Esophagus mucosa (tissue), 1 donor: Measurements from ENCODE around the gene MRPS26. TPM values are rescaled to one million over a fixed set of nuclear protein-coding genes. Genes with fewer than 3 reads are reported as not detected.
"Not testable (repeated sequence)": the region's sequence is repeated elsewhere in the genome, so short reads cannot be mapped to it uniquely, and the experiment has no call there.

ENCODE experiments used
- ATAC-seq: fragments of 200-7000 bp; cut with Tn5 transposase; one replicate; pipeline ENCODE4 v1.9.1; 2020
- total RNA-seq: library from RNA; stranded (reverse); gene quantifications from one replicate; pipeline ENCODE4 v1.2.4, GENCODE V29; 2023
- donor health status: DM: yes; HTN: yes; CAD: no.

Gene MRPS26
- total RNA-seq, 1 donor from 2014 or later: 36.5 TPM

DNA sequence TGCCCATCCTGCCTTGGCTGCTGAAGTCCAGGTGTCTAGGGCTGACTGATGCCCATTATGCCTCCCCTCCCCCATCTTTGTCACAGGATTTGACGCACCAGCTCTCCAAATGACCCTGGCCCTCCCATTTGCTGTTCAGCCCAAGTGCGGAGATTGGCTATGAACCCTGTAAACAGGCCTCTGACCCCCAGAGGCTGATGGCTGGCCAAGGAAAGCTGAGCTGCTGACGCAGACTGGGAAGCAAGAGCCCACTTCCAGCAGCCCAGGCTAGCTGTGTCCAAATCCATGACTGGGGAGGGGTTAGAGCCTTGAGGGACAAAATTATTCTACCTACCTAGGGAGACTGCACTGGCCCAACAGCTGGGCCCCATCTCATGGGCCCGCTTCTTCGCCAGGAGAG is 3.2 kb upstream of the MRPS26 start:
- no peak for ATAC-seq

DNA sequence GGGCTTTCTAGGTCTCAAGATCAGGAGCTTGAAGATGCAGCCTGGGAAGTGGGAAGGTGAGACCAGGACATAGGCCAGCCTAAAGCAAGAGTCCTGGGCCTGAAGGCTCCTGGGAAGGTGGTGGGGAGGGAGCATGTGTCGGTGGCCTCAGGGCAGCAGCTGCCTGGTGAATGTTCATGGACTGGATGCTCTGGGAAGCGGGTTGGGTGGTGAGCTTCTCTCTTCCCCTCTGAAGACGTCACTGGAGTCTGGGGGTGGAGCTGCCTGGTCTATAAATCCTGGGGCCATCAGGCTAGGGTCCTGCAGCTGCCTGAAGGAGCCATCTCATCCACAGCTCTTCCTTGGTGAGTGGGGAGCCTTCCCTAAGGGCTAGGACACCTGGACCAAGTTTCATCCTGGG is 2.5 kb upstream of the MRPS26 start, which contains the start of gene GNRH2:
GNRH2 (plus strand) TSS at position 301 of the 400 bp plus-strand sequence. CDS start 793 bp downstream, outside the sequence.
- ATAC-seq: no peak

DNA sequence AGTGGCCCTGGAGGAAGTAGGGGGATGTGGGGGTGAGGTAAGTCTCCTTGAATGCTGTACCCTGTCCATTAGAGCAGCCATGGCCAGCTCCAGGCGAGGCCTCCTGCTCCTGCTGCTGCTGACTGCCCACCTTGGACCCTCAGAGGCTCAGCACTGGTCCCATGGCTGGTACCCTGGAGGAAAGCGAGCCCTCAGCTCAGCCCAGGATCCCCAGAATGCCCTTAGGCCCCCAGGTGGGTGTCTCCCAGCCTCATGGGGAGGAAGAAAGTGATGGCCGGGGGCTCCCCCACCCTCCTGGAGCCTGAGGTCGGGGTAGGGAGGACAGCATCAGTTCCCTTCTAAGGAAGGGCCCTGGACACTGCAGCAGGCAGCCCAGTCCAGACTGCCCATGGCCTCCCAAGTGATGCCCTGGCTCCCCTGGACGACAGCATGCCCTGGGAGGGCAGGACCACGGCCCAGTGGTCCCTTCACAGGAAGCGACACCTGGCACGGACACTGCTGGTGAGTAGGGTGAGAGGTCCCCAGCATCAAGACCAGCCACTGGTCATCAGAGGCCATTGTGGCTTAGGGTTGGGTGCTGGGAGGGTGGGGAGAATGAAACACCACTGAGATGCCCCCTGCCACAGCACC is 1.4 kb upstream of the MRPS26 start:
- no peak for ATAC-seq

DNA sequence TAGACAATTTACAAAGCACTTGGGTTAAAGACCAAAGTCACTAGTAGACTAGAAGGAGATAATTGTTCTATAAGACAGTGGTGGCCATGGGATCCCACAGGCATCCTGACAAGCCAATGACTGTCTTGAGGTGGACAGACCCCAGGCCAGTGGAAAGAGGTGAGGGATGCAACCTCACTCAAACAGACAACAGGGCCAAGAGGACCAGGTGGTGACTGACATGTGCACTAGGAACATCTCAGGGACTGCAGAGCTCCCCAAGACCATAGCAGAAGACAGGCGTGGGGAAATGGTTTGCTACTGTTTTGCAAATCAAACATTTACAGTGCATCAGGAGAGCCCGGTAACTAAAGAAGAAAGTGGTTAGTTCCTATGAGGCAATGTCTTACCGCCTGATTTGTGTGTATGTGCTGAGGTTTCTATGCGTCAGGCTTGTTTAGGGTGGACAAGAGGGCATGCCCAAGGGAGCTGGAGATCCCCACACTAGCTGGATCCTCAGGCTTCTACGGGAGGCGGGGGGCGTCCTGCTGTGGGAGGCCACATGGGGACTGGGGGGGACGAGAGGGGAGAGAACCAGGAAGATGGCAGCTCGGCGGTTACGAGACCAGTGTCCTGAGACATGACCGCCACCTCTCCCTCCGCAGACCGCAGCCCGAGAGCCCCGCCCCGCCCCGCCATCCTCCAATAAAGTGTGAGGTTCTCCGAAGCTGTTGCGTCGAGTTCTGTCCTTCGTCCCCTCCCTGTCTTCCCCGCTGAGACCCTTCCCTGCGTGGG is 623 bp upstream of the MRPS26 start:
- ATAC-seq: peak; percentile 49

GRCh38 chr20:3046677-3047462 is 1.0 kb downstream of the MRPS26 start:
- peak; percentile 20 for ATAC-seq

DNA sequence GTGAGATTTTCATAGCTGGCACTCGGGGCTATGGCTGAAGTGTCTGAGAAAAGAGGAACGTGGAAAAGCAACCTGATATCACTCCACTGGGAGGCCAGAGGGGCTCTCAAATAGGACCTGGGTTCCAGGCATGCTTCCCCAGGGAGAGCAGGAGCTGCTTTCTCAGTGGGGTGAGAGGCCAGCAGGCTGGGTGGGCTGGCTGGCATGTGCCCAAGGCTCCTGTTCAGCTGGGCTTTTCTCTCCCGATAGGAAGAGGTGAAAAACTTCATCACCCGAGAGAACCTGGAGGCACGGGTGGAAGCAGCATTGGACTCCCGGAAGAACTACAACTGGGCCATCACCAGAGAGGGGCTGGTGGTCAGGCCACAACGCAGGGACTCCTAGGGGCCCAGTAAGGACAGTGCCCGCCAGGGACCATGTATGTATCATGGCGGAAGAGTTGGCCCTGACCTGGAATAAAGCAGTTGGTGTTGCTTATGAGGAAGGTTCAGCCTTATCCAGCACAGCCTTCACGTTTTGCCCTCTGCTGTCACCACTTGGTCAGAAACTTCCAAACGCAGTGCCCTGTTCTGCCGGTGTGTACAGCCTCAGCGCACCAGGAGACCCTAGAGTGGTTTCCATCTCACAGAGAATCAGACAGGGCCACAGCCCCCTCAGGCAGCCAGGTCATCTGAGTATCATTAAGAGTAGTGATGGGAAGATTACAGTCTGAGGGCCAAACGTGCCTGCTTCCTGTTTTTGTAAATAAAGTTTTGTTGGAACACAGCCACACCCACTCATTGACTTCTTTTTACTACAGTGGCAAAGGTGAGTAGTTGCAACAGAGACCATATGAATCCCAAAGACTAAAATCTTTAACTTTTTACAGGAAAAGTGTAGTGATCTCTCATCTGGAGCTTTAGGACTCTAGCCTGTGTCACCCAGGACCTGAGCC is 1.9 kb downstream of the MRPS26 start:
- ATAC-seq: no peak

GRCh38 chr20:3051385-3052019 is 5.7 kb downstream of the MRPS26 start:
- no peak for ATAC-seq

GRCh38 chr20:3059489-3059888 is 13.6 kb downstream of the MRPS26 start:
- ATAC-seq: peak; percentile 23

DNA sequence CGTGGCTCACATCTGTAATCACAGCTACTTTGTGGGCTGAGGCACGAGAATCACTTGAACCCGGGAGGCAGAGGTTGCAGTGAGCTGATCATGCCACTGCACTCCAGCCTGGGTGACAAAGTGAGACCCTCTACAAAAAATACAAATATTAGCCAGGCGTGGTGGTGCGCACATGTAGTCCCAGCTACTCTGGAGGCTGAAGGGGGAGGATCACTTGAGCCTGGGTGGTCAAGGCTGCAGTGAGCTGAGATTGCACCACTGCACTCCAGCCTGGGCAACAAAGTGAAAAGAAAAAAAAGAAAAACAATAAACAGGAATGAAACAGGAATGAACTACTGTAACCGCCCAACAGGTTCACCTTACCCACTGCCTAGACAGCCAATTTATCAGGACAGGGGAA is 18.3 kb downstream of the MRPS26 start:
- not testable (repeated sequence) for ATAC-seq

- ATAC-seq: no peak
Measured at GRCh38 chr20:3067139-3068014, 21.5 kb downstream of the MRPS26 start.

DNA sequence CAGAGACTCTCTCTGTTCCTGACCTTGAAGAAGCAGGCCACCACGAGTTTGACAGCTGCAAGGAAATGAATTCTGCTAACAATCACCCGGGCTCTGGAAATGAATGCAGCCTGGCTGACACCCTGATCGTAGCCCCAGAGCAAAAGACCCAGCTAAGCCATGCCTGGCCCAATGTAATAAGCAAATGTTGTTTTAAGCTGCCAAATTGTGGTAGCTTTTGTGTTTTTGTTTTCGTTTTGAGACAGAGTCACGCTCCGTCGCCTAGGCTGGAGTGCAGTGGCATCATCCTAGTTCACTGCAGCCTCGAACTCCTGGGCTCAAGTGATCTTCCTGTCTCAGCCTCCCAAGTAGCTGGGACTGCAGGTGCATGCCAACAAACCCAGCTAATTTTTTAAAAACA is 22.2 kb downstream of the MRPS26 start:
- no peak for ATAC-seq

DNA sequence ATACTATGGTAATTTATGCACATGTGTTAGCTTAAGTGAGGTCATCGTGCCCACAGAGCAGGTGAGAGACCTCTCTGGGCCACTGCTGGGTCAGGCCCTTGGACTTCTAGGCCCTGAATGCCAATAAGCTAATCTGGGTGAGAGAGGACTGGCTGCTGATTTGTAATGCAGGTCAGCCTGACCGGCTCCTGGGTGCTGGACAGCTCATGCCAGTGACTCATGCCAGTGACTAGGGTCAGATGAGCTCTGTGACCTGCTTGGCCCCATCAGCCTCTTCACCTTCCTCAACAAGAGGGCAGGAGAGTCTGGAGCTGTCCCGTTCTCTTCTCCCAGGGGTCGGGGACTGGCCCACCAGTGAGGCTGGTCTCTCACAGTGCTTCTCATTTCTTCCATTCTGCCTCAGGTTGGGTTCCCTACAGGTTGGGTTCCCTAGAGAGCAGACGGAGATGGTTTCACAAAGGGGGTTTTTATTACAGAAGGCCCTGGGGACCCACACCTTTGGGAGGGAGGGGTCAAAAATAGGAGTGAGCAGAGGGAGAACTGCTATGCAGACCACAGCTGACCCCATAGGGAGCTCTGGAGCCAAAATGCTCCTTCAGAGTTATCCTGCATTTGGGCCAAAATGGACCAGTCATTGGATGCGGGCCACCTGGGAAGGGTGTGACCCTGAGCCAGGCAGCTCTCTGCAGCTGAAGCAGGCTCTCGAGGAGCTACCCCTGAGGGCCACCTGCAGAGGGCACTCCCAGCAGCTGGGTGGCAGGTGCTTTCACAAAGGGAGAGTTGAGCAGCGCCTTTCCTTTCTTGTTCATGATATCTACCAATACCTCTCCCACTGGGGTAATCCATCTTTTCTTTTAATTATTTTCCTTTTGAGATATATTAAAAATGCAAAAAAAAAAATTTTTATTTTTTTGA is 23.4 kb downstream of the MRPS26 start:
- ATAC-seq: peak; percentile 52

DNA sequence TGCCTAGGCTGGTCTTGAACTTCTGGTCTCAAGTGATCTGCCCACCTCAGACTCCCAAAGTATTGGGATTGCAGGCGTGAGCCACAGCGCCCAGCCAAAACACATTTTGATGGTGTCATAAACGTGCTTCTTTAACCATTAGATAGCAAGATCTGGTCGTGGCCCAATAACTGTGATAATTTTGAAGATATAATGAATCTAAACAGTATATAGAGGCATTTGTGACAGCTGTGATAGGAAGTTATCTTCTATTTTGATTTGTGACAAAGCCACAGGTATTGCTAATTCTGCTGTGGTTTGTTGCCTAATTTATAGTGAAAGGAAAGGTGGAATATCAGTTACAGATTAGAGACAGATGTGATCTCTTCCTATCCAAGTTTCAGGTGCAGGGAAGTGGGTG is 24.9 kb downstream of the MRPS26 start:
- no peak for ATAC-seq

- ATAC-seq: peak; percentile 12
Measured at GRCh38 chr20:3071266-3071609, 25.4 kb downstream of the MRPS26 start.

DNA sequence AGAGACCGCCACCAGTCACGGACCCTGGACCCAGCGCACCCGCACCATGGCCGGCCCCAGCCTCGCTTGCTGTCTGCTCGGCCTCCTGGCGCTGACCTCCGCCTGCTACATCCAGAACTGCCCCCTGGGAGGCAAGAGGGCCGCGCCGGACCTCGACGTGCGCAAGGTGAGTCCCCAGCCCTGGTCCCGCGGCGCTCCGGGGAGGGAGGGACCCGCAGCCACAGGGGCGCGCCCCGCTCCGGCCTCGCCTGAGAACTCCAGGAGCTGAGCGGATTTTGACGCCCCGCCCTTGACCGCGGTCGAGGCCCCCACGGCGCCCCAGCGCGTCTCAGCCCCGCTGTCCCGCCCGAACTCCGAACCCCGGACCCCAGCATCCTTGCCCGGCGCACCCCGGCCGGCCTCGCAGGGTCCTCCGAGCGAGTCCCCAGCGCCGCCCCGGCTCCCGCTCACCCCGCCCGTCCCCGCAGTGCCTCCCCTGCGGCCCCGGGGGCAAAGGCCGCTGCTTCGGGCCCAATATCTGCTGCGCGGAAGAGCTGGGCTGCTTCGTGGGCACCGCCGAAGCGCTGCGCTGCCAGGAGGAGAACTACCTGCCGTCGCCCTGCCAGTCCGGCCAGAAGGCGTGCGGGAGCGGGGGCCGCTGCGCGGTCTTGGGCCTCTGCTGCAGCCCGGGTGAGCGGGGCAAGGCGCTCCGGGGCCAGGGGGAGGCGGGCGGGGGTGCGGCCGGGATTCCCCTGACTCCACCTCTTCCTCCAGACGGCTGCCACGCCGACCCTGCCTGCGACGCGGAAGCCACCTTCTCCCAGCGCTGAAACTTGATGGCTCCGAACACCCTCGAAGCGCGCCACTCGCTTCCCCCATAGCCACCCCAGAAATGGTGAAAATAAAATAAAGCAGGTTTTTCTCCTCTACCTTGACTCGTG is 26.0 kb downstream of the MRPS26 start, which contains the start of gene OXT:
OXT (plus strand) TSS at position 11 of the 920 bp plus-strand sequence; CDS start at position 47, 36 bp downstream.
- peak; percentile 30 for ATAC-seq

DNA sequence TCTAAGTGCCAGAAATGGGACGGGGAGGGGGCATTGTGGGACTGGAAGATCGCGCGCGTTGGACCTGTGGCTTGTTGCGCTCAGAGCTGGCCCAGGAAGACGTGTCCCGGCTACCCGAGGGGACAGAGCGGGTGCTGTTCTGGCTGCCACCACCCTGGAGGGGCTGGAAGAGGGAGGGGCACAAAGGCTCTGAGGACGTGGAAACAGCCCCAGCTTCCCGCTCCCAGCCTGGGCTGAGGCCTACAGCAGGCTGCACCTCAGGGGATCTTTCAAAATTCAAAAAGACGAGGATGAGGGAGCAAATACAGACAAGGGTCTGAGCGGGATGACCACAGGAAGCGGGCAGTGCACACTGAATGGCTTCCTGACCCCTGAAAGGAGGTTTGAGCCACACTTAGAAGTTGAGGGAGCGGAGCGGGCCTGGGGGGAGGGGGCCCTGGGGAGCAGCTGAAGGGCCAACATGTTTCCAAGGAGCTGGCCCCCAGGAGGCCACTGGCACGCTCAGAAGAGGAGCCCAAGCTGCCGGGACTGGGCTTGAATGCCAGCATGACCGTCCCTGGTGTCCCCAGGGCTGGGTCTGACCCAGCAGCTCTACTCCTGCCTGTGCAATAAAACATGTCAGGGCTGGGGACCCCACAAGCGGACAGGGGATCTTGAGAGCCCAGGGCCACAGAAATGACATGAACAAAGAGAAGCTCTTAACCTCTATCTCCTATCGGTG is 26.8 kb downstream of the MRPS26 start:
- no peak for ATAC-seq

- ATAC-seq: not testable (repeated sequence)
Measured at GRCh38 chr20:3073251-3073643, 27.4 kb downstream of the MRPS26 start.

DNA sequence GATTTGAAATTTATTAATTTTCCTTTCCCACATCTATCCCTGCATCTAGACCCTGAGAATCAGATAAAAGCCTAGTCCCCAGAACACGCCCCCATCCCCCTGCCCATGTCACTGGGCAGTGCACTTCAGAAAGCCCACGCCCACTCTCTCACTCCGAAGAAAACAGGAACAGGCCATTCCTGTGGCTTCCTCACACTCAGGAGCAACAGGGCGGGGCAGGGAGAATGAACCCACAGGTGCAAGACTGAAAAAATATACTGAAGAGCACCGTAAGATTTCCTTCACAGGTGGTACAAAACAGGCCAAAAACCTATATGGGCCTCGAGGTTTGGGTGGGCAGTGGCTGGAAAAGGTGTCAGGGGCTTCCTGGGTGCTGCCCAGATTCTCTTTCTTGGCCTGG is 29.0 kb downstream of the MRPS26 start:
- ATAC-seq: peak; percentile 25
